ENCODE results near the gene EPS8L1. TPM values are rescaled to one million over a fixed set of nuclear protein-coding genes. Genes with fewer than 3 reads are reported as not detected.
"Not testable (repeated sequence)": the region's sequence is repeated elsewhere in the genome, so short reads cannot be mapped to it uniquely, and the experiment has no call there.

The EPS8L1 gene
- total and polyA plus RNA-seq, 7 donors, result 0.28 to 77.8 (median 37.1) TPM; not detected in 3

GRCh38 chr19:55050749-55051532 lies 24.7 kb upstream of the EPS8L1 start:
- intact Hi-C loops (cut with DNase I), result no loop called here
- DNase-seq, result no peak
- Histone ChIP-seq H3K27me3 (no peaks in the 10 kb centered on the region), H3K4me1 (no peaks in the 10 kb centered on the region), H3K9me3 (no peaks in the 10 kb centered on the region), H3K36me3 (peaks cover 23 to 93% (median 46%) of the 10 kb centered on the region in 4 donors), H3K27ac (no peak overlapping the region), H3K4me3 (no peak overlapping the region)
- 96% methylated on average over 25 of the region's 25 CpGs for WGBS, 2 donors
- TF ChIP-seq CTCF (IDR thresholded peaks at IDR 0.05) (no peak), POLR2AphosphoS5 (IDR thresholded peaks at IDR 0.05) (no peak), EP300 (IDR thresholded peaks at IDR 0.05) (no peak), POLR2A (IDR thresholded peaks at IDR 0.05) (no peak)

- TF ChIP-seq CTCF (IDR thresholded peaks at IDR 0.05) (no peak), POLR2A (IDR thresholded peaks at IDR 0.05) (no peak), EP300 (IDR thresholded peaks at IDR 0.05) (no peak), POLR2AphosphoS5 (IDR thresholded peaks at IDR 0.05) (no peak)
- H3K4me1 ChIP-seq, result no peaks in the 10 kb centered on the region
- peaks cover 2 to 93% (median 42%) of the 10 kb centered on the region in 4 donors for H3K36me3 ChIP-seq
- H3K27me3 ChIP-seq, result no peaks in the 10 kb centered on the region
- no peak overlapping the region for H3K27ac ChIP-seq
- intact Hi-C loops (cut with DNase I), result no loop called here
- H3K4me3 ChIP-seq, result no peak overlapping the region
- no peaks in the 10 kb centered on the region for H3K9me3 ChIP-seq
- 82 to 84% methylated on average over 7 of the region's 7 CpGs for WGBS, 2 donors
- no peak for DNase-seq
These were observed 21.9 kb upstream of the EPS8L1 start for GRCh38 chr19:55053735-55054134.

- 97 to 98% methylated on average over 9 of the region's 9 CpGs for WGBS, 2 donors
- Histone ChIP-seq H3K4me3 (no peak overlapping the region), H3K9me3 (no peaks in the 10 kb centered on the region), H3K27ac (no peak overlapping the region), H3K36me3 (peaks cover 0 to 77% (median 38%) of the 10 kb centered on the region in 4 donors), H3K4me1 (peaks cover 0 to 6% (median 2%) of the 10 kb centered on the region in 4 donors), H3K27me3 (no peaks in the 10 kb centered on the region)
- no peak for TF ChIP-seq POLR2AphosphoS5 (IDR thresholded peaks at IDR 0.05)
- no peak for TF ChIP-seq POLR2A (IDR thresholded peaks at IDR 0.05)
- no peak for TF ChIP-seq CTCF (IDR thresholded peaks at IDR 0.05)
- no peak for TF ChIP-seq EP300 (IDR thresholded peaks at IDR 0.05)
- intact Hi-C loops (cut with DNase I), result no loop called here
- no peak for DNase-seq
These were observed 18.8 kb upstream of the EPS8L1 start for GRCh38 chr19:55056827-55057226.

- H3K4me3 ChIP-seq, result no peak overlapping the region
- peaks cover 0 to 58% (median 30%) of the 10 kb centered on the region in 4 donors for H3K36me3 ChIP-seq
- TF ChIP-seq EP300 (IDR thresholded peaks at IDR 0.05), result no peak
- TF ChIP-seq CTCF (IDR thresholded peaks at IDR 0.05), result no peak
- TF ChIP-seq POLR2A (IDR thresholded peaks at IDR 0.05), result no peak
- no peak for TF ChIP-seq POLR2AphosphoS5 (IDR thresholded peaks at IDR 0.05)
- peaks cover 0 to 12% (median 10%) of the 10 kb centered on the region in 4 donors for H3K4me1 ChIP-seq
- intact Hi-C loops (cut with DNase I), result no loop called here
- H3K27ac ChIP-seq, result no peak overlapping the region
- H3K27me3 ChIP-seq, result no peaks in the 10 kb centered on the region
- no peak for DNase-seq
- no peaks in the 10 kb centered on the region for H3K9me3 ChIP-seq
- WGBS, 2 donors, result 95 to 96% methylated on average over 23 of the region's 23 CpGs
These were observed 16.7 kb upstream of the EPS8L1 start for GRCh38 chr19:55058781-55059610.

- 86 to 92% methylated on average over 9 of the region's 9 CpGs for WGBS, 2 donors
- H3K27ac ChIP-seq, DNase-seq, H3K27me3 ChIP-seq, H3K9me3 ChIP-seq, H3K4me3 ChIP-seq: not testable (repeated sequence)
- peaks cover 0 to 45% (median 26%) of the 10 kb centered on the region in 4 donors for H3K36me3 ChIP-seq
- peaks cover 0 to 12% (median 10%) of the 10 kb centered on the region in 4 donors for H3K4me1 ChIP-seq
- intact Hi-C loops (cut with DNase I), result loop anchor here (10.0 kb wide), 1 partner anchor 615 kb away; the partner anchor contains the start of gene EPN1
These were observed 15.4 kb upstream of the EPS8L1 start for GRCh38 chr19:55060287-55060686.
